Measurements from ENCODE around the gene GMCL1.
"Not testable (repeated sequence)": the region's sequence is repeated elsewhere in the genome, so short reads cannot be mapped to it uniquely, and the experiment has no call there.

GMCL1 gene

DNA sequence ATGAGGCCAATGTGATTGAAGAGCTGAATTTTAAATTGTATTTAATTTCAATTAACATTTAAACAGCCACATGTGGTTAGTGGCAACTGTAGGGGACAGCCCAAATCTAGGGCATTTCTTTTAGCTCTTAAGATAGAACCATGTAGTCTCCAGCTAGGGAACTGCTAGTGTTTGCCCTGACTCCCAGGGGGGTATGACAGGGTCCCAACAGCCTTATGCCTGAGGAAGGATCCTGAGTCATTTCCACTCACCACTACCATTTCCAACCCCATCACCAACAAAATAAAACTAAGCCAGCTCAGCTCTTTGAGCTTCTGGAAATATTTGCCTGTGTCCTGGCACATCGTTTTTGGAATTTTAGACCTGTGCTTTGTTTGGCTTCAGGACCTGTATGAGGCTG, 13.7 kb upstream of the GMCL1 start:
- H3K27me3 ChIP-seq (ENCODE audit: control insufficient read depth, insufficient read depth, low read length) = no peaks in the 10 kb centered on the region
- no peak overlapping the region for H3K9ac ChIP-seq (ENCODE audit: low read length)
- no peaks in the 10 kb centered on the region for H3K9me3 ChIP-seq (ENCODE audit: control insufficient read depth, low read length)
- H3K4me1 ChIP-seq (ENCODE audit: control insufficient read depth, insufficient read depth, low read length) = no peaks in the 10 kb centered on the region
- no peak overlapping the region for H3K4me3 ChIP-seq (ENCODE audit: low read length)
- H3K36me3 ChIP-seq (ENCODE audit: control insufficient read depth, insufficient read depth, low read length) = peaks cover 13% of the 10 kb centered on the region

DNA sequence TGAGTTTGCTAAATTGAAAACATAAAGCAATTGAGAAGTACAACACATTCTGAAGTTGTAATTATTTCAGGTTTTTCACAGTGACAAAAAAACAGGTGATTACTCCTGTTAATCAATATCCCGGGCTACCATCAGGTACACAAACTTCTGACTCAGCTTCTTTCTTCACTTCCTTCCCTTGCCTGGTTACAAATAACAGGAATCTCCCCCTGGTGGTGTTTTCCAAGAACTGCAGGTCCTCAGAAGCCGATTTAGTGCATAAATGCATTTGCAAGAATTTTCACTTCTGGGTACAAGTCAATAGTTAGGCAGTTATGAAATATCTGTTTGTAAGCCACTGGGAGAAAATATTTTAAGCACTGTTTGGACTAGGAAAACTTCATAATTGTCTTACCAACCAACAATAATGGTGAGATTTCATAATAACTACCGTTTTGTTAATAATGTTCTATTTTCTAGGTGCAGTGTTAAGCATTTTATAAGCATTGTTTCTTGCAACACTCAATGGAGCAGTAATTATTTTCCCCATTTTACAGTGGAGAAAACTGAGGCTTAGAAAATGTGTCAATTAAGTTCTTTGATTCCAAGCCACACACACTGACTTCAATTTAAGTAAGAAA, 12.4 kb upstream of the GMCL1 start:
- no peaks in the 10 kb centered on the region for H3K4me1 ChIP-seq (ENCODE audit: control insufficient read depth, insufficient read depth, low read length)
- H3K27me3 ChIP-seq (ENCODE audit: control insufficient read depth, insufficient read depth, low read length) = no peaks in the 10 kb centered on the region
- peaks cover 8% of the 10 kb centered on the region for H3K36me3 ChIP-seq (ENCODE audit: control insufficient read depth, insufficient read depth, low read length)
- H3K9me3 ChIP-seq (ENCODE audit: control insufficient read depth, low read length) = no peaks in the 10 kb centered on the region
- no peak overlapping the region for H3K4me3 ChIP-seq (ENCODE audit: low read length)
- H3K9ac ChIP-seq (ENCODE audit: low read length) = no peak overlapping the region

DNA sequence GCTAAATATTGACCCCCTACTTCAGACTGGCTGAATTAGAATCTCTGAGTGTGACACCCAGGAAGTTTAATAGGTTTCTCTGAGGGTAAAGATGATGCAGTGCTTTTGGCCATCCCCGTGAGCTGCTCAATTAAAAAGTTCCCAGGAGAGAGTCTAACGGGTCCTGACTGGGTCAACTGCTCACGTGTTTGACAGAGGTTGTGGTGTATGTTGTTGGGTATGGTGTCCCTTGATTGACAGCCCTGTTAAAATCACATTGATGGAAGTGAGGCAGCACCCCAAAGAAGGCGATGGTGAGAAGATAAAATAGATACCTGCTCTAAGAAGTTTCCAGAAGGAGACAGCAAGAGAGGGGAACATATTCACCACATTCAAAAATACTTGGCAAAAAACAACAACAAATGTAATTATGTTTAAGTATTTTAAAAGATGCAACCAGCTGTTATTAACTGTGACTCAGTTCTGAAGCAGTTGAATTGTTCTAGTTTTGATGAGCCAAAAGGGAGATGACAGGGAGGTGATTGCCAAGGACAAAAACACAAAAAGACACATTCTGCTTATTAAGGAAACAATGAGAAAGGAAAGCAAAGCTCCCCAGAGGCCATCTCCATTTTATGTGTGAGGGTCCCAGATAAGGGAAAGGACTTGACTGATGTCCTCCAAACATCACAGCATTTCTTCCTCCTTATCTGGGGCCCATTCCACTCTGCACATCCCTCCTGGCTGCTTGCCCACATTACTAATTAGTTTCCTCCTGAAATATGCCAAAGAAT, 11.5 kb upstream of the GMCL1 start:
- H3K4me1 ChIP-seq (ENCODE audit: control insufficient read depth, insufficient read depth, low read length) = no peaks in the 10 kb centered on the region
- H3K27me3 ChIP-seq (ENCODE audit: control insufficient read depth, insufficient read depth, low read length) = no peaks in the 10 kb centered on the region
- no peak overlapping the region for H3K9ac ChIP-seq (ENCODE audit: low read length)
- peaks cover 8% of the 10 kb centered on the region for H3K36me3 ChIP-seq (ENCODE audit: control insufficient read depth, insufficient read depth, low read length)
- H3K9me3 ChIP-seq (ENCODE audit: control insufficient read depth, low read length) = no peaks in the 10 kb centered on the region
- no peak overlapping the region for H3K4me3 ChIP-seq (ENCODE audit: low read length)

DNA sequence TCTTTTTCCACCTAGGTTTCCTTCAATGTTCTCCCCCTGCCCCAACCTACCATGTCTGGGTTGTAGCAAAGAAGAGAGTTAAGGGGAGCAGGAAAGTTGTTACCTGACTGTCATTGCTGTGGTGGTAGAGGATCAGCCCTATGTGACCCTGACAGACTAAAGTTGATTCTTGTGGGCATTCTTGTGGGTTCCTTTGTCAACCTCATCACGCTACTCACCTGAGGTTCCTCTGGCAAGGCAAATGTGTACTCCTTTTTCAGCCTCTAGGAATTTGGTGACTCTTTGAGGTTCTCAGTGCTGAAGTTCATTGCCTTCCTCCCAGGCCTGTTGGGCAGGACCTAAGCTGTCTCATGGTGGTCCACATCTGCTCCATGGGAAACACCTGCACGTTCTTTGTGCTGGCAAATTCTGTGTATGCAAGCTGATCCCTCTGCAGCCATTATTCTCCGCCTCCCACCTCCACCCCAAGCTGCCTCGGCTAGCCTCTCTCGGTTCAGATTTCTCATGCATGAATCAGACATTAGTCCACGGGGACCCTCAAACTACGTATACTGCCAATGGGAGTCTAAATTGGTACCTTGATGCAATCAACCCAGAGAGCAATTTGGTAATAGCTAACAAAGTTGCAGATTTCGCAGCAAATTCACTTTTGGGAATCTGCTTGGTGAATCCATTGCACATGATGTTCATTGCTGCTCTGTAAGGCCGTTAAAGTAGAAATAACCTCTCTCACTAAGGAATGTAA, 1.5 kb upstream of the GMCL1 start:
- no peaks in the 10 kb centered on the region for H3K27me3 ChIP-seq (ENCODE audit: control insufficient read depth, insufficient read depth, low read length)
- no peak overlapping the region for H3K9ac ChIP-seq (ENCODE audit: low read length)
- H3K36me3 ChIP-seq (ENCODE audit: control insufficient read depth, insufficient read depth, low read length) = no peaks in the 10 kb centered on the region
- peaks cover 14% of the 10 kb centered on the region for H3K4me1 ChIP-seq (ENCODE audit: control insufficient read depth, insufficient read depth, low read length)
- no peaks in the 10 kb centered on the region for H3K9me3 ChIP-seq (ENCODE audit: control insufficient read depth, low read length)
- H3K4me3 ChIP-seq (ENCODE audit: low read length) = no peak overlapping the region

DNA sequence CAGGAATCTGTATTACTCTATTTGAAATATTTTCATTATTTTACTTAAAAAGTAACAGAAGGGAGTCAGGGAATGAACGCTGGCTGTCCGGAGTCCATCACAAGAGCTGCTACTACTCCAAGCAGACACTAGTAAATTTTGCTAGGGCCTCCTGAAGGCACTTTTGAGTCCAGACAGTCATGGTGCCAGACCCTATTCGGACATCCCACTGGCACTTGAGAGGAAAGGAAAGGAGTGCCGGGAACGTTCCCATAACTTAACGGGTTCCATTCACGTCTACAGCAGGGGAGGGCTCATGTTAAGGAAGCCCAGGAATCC, 563 bp upstream of the GMCL1 start:
- Histone ChIP-seq H3K4me1 (ENCODE audit: control insufficient read depth, insufficient read depth, low read length) (peaks cover 14% of the 10 kb centered on the region), H3K9me3 (ENCODE audit: control insufficient read depth, low read length) (no peaks in the 10 kb centered on the region), H3K27me3 (ENCODE audit: control insufficient read depth, insufficient read depth, low read length) (no peaks in the 10 kb centered on the region), H3K4me3 (ENCODE audit: low read length) (peak overlapping the region; percentile 83), H3K9ac (ENCODE audit: low read length) (peak overlapping the region; percentile 92), H3K36me3 (ENCODE audit: control insufficient read depth, insufficient read depth, low read length) (no peaks in the 10 kb centered on the region)

DNA sequence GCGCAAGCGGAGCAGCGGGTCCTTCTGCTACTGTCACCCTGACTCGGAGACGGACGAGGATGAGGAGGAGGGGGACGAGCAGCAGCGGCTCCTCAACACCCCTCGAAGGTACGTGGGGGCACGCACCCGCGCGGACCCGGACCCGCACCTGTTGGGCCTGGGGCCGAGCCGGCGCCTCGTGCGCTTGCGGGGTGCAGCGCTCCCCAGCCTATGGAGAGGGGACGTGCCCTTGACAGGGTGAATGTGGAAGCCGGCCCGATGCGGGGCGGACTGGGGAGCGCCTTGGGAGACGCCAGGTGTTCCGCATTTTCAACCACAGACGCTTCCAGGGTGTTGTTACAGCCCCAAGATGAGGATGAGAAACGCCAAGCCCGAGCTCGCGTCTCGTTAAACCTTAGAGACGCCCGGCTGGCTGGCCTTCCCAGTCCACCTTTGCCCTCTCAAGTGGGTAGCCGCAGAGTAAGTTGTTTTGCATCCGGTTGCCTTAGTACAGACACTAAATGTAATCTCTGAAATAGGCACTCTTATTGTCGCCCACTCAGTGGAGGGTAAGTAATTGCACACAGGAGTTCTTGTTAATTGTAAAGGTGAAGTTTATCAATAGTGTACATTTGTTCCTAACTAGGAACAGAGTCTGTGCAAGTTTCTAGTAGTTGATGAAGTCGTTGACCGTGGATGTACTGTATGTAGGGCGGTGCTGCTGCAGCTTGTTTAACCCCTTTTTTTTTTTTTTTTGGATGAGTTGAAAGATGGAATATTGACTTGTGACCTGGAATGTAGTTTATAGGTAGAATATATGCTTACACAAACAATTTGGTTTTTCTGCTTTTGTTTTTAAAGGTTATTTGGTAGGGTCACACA, 815 bp downstream of the GMCL1 start:
- H3K4me1 ChIP-seq (ENCODE audit: control insufficient read depth, insufficient read depth, low read length) = peaks cover 14% of the 10 kb centered on the region

DNA sequence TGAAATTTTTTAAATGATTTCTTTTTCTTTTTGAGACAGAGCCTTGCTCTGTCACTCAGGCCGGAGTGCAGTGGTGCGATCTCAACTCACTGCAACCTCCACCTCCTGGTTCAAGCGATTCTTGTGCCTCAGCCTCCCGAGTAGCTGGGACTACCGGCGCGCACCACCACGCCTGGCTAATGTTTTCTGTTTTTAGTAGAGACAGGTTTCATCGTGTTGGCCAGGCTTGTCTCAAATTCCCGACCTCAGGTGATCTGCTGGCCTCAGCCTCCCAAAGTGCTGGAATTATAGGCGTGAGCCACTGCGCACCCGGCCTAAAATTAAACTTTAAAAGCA, 1.4 kb downstream of the GMCL1 start:
- H3K9ac ChIP-seq (ENCODE audit: low read length); H3K36me3 ChIP-seq (ENCODE audit: control insufficient read depth, insufficient read depth, low read length); H3K27me3 ChIP-seq (ENCODE audit: control insufficient read depth, insufficient read depth, low read length); H3K4me3 ChIP-seq (ENCODE audit: low read length); H3K9me3 ChIP-seq (ENCODE audit: control insufficient read depth, low read length): not testable (repeated sequence)
- H3K4me1 ChIP-seq (ENCODE audit: control insufficient read depth, insufficient read depth, low read length) = peaks cover 14% of the 10 kb centered on the region

More for the DNA sequence above, 815 bp downstream of the GMCL1 start:
- no peaks in the 10 kb centered on the region for H3K27me3 ChIP-seq (ENCODE audit: control insufficient read depth, insufficient read depth, low read length)
- no peaks in the 10 kb centered on the region for H3K9me3 ChIP-seq (ENCODE audit: control insufficient read depth, low read length)
- H3K36me3 ChIP-seq (ENCODE audit: control insufficient read depth, insufficient read depth, low read length) = no peaks in the 10 kb centered on the region
- peak overlapping the region; percentile 83 for H3K4me3 ChIP-seq (ENCODE audit: low read length)
- peak overlapping the region; percentile 74 for H3K9ac ChIP-seq (ENCODE audit: low read length)

DNA sequence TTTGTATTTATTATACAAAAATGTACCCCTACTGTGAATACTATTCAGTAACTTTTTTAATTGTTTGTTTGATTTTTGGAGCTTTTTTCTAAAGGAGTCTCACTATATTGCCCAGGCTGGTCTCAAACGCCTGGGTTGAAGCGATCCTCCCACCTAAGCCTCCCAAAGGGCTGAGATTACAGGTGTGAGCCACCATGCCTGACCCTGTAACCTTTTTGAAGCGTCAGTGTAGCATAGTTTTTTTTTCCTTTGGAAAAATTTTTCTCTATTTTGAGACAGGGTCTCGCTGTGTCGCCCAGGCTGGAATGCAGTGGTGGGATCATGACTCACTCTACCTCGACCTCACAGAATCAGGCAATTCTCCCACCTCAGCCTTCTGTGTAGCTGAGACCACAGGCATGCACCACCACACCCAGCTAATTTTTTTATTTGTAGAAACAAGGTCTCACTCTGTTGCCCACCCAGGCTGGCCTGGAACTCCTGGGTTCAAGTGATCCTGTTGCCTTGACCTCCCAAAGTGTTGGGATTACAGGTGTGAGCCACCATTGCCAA, 2.0 kb downstream of the GMCL1 start:
- Histone ChIP-seq H3K9ac (ENCODE audit: low read length) (no peak overlapping the region), H3K9me3 (ENCODE audit: control insufficient read depth, low read length) (no peaks in the 10 kb centered on the region), H3K4me1 (ENCODE audit: control insufficient read depth, insufficient read depth, low read length) (peaks cover 14% of the 10 kb centered on the region), H3K36me3 (ENCODE audit: control insufficient read depth, insufficient read depth, low read length) (no peaks in the 10 kb centered on the region), H3K27me3 (ENCODE audit: control insufficient read depth, insufficient read depth, low read length) (no peaks in the 10 kb centered on the region), H3K4me3 (ENCODE audit: low read length) (no peak overlapping the region)

DNA sequence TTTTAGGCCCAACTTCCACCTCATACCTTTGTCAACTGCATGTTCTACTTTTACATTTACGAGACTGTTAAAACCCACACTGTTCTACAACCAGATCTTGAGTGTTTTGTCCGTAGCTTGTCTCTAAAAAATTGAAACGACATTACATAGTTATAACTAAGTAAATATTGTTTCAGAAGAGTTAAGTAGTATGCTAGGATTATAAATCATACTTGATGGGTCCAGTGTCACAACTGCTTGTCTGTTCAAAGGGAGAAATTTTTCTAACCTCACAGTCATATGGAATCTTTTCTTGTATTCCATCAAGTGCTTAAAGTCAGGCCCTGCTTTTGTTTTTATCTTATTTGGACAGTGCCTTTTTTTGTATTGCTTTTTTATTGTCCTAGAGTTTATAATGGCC, 4.3 kb downstream of the GMCL1 start:
- Histone ChIP-seq H3K4me1 (ENCODE audit: control insufficient read depth, insufficient read depth, low read length) (peaks cover 14% of the 10 kb centered on the region), H3K36me3 (ENCODE audit: control insufficient read depth, insufficient read depth, low read length) (no peaks in the 10 kb centered on the region), H3K9ac (ENCODE audit: low read length) (no peak overlapping the region), H3K9me3 (ENCODE audit: control insufficient read depth, low read length) (no peaks in the 10 kb centered on the region), H3K27me3 (ENCODE audit: control insufficient read depth, insufficient read depth, low read length) (no peaks in the 10 kb centered on the region), H3K4me3 (ENCODE audit: low read length) (no peak overlapping the region)

DNA sequence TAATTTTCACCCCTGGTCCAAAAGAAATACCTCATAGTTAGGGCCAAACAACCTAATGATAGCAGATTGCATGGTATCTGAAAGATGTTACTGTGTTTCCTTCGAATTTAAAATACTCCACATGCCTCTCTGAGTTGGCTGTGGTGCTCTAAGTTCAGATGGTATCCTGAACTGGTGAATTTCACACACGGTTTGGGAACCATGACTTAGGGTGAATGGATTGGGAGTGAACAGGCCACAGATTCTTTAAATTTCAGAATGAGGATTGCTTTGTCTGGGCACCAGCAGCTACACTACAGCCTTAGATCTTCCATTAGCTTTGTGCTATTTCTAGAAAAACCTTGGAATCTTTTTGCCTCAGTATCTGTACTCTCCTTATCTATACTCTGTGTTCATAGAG, 6.2 kb downstream of the GMCL1 start:
- Histone ChIP-seq H3K4me3 (ENCODE audit: low read length) (no peak overlapping the region), H3K27me3 (ENCODE audit: control insufficient read depth, insufficient read depth, low read length) (no peaks in the 10 kb centered on the region), H3K36me3 (ENCODE audit: control insufficient read depth, insufficient read depth, low read length) (no peaks in the 10 kb centered on the region), H3K9ac (ENCODE audit: low read length) (no peak overlapping the region), H3K4me1 (ENCODE audit: control insufficient read depth, insufficient read depth, low read length) (peaks cover 14% of the 10 kb centered on the region), H3K9me3 (ENCODE audit: control insufficient read depth, low read length) (no peaks in the 10 kb centered on the region)

DNA sequence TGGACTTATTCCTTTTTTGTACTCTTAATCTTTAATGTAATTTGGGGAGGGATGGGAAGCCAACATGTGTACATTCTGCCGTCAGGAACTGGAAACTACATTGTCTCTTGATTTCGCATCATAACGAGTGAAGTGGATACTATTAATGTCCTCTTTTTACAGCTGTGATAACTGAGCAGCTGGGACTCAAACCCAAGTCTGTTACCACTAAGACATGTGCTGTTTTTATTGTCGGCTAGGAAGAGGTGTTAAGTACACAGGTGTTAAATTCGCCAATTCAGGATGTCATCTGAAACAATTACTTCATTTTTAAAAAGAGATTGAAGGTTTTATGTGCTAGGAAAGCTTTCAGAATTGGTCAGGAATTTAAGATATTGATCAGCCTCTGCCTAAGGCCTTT, 6.9 kb downstream of the GMCL1 start:
- Histone ChIP-seq H3K4me3 (ENCODE audit: low read length) (no peak overlapping the region), H3K27me3 (ENCODE audit: control insufficient read depth, insufficient read depth, low read length) (no peaks in the 10 kb centered on the region), H3K4me1 (ENCODE audit: control insufficient read depth, insufficient read depth, low read length) (peaks cover 8% of the 10 kb centered on the region), H3K9ac (ENCODE audit: low read length) (no peak overlapping the region), H3K9me3 (ENCODE audit: control insufficient read depth, low read length) (no peaks in the 10 kb centered on the region), H3K36me3 (ENCODE audit: control insufficient read depth, insufficient read depth, low read length) (no peaks in the 10 kb centered on the region)

Measured in mucosa of stomach (tissue), 1 donor.